Thoracic aorta endothelial cell (primary cell): ENCODE results near the gene C1orf35. TPM values are rescaled to one million over a fixed set of nuclear protein-coding genes. Genes with fewer than 3 reads are reported as not detected.

Source experiments
- small RNA-seq: library from RNA; depleted of rRNA; stranded (forward); fragments of <200 nt; gene quantifications from one replicate; pipeline ENCODE3, GENCODE V24; 2012
- total RNA-seq: library from RNA; depleted of rRNA; stranded (reverse); fragments of >200 nt; gene quantifications from 2 replicates; pipeline ENCODE4 v1.2.3, GENCODE V29; 2012

The C1orf35 gene
- 7.3 and 10.1 TPM in 2 replicates for total RNA-seq

DNA sequence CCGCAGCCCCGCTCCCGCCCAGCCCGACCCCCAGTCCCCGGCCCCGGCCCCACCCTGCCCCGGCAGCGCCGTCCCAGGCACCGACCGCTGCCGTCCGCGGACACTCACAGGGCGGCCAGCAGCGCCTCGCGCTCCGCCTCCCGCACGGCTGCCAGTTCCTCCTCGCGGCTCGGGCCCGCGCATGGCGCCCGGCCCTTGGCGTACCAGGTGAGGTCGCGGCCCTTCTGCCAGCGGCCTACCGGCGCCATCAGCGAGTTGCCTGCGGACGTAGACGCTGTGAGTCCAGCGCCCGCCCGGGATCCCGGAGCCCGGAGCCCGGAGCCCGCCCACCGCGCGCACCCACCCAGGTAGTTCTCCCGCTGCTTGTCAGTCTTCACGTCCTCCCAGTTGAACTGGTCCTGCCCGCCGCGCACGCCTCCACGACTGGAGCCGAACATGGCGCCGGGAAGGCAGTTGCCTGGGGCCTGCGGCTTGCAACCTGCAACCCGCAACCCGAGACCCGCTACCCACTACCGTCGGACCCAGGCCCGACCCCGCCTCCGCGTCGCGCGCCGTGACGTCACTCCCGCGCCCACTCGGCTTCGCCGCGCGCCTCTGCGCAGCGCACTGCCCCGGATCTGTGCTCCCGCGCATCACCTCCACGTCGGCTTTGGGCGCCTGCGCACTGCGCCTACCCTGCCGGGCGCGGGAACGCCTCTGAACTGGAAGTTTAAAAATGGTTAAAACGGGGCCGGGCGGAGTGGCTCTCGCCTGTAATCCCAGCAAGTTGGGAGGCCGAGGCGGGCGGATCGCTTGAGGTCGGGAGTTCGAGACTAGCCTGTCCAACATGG is at the start of gene C1orf35:
TSS of gene C1orf35 (minus strand) at position 535 of the 830 bp plus-strand sequence. CDS start at position 437, 98 bp downstream.

DNA sequence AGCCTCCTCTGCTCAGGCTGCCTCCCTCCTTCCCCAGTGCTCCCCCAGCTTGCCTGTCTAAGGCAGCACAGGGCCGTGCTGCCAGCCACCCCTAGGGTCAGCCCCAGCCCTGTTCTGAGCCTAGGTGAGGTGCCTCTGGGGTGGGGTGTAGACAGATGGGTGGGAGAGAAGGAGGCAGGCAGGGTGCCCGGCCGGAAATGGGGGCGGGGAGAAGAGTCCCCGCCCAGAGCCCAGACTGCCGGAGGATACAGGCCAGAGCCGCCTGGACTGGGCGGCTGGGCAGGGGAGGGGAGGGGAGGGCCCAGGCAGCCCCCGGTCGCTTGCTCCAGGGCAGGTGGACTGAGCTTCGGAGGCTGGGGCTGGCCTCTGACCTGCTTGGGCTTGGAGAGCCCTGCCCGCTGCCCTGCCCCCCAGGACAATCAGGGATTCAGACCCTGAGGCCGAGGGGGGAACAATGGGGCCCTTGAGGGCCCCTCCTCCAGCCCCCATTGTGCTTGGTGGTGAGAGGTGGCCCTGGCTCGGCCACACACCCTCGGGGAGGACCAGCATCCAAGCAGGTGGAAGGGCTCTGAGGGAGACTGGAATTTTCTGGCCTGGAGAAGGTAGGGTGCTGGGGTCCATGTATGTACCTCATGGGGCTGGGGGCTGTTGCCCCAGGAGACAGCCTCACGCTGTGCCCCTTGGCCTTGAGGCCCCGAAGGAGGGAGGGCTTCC is 46.4 kb upstream of the C1orf35 start, which contains the start of gene GJC2:
TSS of gene GJC2 (plus strand) at position 525 of the 714 bp plus-strand sequence. CDS start 7,829 bp downstream, outside the sequence.

DNA sequence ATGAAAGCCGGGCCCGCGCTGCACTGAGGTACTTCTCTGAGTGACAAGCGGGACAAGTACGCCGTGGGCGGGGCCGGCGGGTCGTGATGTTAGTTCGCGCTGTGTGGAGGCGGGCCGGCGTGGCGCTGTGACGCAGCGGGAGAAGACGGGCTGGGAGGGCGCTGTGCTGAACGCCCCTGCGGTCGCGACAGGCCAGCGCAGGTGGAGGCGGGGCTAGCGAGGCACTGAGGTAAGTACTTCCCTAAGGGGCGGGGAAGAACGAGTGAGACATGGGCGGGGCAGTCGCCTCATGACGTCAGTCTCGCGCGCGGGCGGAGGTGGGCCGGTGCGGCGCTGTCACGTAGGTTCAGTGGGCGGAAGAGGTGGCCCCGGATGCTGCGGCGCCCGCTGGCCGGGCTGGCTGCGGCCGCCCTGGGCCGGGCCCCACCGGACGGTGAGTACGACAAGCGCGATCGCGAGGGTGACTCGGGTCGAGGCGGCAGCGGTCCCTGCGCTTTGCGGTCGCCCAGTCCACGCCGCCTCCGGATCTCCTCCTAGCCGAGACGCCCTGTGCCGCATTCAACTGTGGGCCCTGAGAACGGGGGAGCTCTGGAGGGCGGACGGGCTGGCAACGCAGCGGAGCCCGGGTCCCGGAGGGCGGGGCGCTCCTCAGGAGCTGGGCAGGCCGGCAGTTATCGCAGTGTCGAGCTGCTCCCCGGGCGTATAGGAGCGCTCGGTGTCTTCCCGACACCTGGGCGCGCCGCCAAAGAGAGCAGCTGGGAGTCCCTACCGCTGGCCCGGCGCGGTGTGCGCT is 37.0 kb upstream of the C1orf35 start, which contains the start of gene GUK1:
TSS of gene GUK1 (plus strand) at position 349 of the 793 bp plus-strand sequence. CDS start at position 373, 24 bp downstream.

DNA sequence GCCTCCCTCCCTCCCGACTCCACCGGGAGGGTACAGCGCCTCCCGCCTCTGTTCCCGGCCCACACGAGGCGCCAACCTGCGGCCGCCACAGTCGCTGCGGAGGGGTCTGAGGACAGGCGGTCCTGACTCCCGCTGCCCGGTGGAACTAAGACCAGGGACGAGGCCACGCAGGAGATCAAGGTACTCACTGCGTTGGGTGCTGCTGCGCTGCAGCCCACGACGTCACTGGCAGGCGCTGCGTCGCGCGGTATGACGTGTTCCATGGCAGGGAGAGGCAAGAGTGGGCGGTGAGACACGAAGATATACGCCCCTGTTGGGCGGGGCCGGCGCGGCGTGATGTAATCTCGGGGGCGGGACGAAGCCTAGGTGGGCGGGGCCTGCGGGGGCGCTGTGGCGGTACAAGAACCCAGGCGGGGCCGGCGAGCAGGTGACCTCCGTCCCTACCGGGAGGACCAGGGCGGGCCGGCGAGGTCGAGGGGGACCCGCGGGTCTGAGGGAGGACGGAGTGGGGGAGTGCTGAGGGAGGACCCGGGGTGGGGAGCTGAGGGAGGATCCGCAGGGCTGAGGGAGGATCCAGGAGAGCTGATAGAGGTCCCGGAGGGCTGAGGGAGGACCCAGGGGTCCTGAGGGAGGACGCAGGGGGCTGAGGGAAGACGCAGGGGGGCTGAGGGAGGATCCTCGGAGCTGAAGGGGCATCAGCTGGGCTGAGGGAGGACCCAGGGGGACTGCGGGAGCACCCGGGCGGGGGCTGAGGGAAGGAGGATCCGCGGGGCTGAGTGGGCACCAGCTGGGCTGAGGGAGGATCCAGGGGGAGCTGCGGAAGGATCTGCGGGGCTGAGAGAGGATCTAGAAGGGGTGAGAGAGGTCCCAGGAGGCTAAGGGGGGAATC is 6.2 kb upstream of the C1orf35 start, which contains the start of gene MRPL55:
TSS of gene MRPL55 (minus strand) at position 227 of the 889 bp plus-strand sequence. CDS start 1,039 bp downstream, outside the sequence.

DNA sequence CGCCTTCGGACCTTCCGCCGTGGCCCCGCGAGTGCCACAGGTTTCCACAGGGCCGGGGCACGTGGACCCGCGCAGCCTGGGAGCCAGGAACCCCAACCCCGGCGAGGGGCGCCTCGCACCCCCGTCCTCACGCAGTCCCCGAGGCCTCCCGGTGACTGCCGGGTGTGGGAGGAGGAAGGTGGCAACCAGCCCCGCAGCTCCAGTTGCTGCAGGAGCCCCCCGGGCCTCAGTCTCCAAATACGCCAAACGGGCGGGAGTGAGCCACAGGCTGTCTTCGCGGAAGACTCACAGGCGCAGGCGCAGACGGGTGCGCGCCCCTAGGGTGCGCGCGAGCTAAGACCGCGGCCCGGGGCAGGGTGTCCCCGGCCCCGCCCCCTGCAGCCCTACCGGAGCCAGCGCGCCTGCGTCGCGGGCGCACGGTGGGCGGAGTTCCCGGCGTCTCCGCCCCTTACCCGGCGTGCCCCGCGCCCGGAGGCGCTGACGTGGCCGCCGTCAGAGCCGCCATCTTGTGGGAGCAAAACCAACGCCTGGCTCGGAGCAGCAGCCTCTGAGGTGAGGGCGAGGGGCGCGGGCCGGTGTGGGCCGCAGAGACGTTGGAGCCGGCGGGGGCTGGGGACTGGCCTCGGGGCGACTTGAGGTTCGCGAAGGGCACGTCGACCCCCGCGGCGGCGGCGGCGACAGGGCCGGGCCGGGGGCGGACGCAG is 20.8 kb downstream of the C1orf35 start, which contains the start of gene ARF1:
TSS of gene ARF1 (plus strand) at position 495 of the 704 bp plus-strand sequence. CDS start 14,407 bp downstream, outside the sequence.

Small RNA genes lying within 50 kb of the gene (small RNA-seq; reads per million reads assigned to genes)
- not detected for gene AL359510.1

Other genes with a start within 250 kb of the C1orf35 start
- gene WNT9A, start 155.4 kb downstream of the C1orf35 start, total RNA-seq: 1.1 and 2.7 TPM in 2 replicates
- not detected in 2 replicates for gene WNT3A, start 96.3 kb downstream of the C1orf35 start, total RNA-seq
- gene ARF1, start 20.6 kb downstream of the C1orf35 start, total RNA-seq: 316 and 396 TPM in 2 replicates
- 28.1 and 32.4 TPM in 2 replicates for gene MRPL55, start 6.0 kb upstream of the C1orf35 start, total RNA-seq
- gene GUK1, start 37.0 kb upstream of the C1orf35 start, total RNA-seq: 224 and 243 TPM in 2 replicates
- 0.57 and 0.93 TPM in 2 replicates for gene GJC2, start 46.6 kb upstream of the C1orf35 start, total RNA-seq
- gene IBA57, start 62.5 kb upstream of the C1orf35 start, total RNA-seq: 5.5 and 8.2 TPM in 2 replicates
- 1.4 and 1.9 TPM in 2 replicates for gene OBSCN, start 104.7 kb upstream of the C1orf35 start, total RNA-seq